CD4-positive, alpha-beta T cell treated with Interleukin-4 for 4 hours (primary cell): ENCODE data around the gene ANHX.
"Not testable (repeated sequence)": the region's sequence is repeated elsewhere in the genome, so short reads cannot be mapped to it uniquely, and the experiment has no call there.

Experiments used
- DNase-seq: peaks from one replicate; pipeline ENCODE4 v3.0.0-alpha.2; 2020

ANHX gene

DNA sequence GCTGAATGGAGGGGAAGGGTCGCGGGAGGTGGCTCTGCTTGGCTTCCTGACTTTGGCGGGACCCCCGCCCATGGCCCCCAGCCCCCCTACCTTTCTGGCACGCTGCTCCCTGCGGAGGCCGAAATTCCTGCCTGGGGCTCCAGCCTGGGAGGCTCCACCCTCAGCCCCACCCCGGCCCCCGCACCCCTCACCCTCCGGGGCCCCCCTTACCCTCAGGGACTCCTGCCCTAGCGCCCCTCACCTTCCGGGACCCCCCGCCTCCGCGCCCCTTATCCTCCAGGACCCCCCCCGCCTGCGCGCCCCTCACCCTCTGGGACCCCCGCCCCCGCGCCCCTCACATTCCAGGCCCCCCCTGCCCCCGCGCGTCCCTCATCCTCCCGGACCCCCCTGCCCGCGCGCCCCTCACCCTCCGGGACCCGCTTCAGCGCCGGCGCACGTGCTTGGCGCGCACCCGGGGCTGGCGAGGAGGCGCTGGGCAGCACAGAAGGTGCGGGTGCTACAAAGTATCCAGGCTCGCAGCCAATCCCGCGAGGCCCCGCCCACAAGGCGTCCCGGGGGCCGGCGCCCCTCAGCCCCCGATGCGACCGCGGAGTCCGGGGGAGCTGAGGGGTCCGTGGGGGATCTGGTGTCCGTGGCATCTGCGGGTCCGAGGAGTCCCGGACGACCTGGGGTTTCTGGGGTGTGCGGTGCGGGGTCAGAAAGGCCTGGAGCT, at the start of gene ANHX:
ANHX (minus strand) TSS at position 477 of the 712 bp plus-strand sequence. CDS start 1,521 bp downstream, outside the sequence.
- no peak for DNase-seq

DNA sequence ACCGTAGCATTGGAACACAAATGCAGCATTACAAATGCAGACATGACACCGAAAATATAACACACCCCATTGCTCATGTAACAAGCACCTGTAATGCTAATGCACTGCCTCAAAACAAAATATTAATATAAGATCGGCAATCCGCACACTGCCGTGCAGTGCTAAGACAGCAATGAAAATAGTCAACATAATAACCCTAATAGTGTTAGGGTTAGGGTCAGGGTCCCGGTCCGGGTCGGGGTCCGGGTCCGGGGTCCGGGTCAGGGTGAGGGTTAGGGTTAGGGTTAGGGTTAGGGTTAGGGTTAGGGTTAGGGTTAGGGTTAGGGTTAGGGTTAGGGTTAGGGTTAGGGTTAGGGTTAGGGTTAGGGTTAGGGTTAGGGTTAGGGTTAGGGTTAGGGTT, 29.0 kb upstream of the ANHX start:
- not testable (repeated sequence) for DNase-seq

DNA sequence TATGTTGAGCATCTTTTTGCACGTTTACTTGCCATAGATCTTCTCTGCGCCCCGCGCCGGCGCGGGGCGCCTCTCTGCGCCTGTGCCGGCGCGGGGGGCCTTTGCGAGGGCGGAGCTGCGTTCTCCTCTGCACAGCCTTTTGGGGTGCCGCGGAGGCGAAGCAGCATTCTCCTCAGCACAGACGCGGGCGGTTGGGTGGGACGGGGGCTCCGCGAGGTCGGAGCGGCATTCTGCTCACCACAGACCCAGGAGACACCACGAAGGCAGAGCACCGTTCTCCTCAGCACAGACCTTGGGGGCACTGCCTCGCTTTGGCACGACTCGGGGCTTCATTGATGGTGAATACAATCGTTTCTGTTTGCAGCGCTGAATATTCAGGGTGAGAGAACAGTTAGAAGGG, 28.5 kb upstream of the ANHX start:
- DNase-seq, result no peak

DNA sequence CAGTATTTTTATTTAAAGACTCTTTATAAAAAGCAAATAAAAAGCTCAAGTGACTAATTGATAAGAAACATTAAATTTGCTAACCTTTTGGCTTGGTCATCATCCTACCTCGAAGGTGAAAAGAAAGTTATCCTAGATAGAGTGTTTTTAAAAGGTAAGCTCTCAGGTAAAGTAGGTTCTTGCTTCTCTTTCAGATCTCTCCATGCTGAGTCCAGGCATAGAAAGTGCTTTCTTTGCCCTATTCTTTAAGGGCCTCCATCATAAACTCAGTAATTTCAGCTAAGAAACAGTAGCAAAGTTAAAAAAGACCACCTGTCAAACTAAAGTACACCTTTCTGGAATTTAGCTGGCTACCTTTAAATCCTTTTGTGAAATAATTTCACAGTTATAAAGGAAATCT, 20.6 kb upstream of the ANHX start:
- DNase-seq, result no peak

DNA sequence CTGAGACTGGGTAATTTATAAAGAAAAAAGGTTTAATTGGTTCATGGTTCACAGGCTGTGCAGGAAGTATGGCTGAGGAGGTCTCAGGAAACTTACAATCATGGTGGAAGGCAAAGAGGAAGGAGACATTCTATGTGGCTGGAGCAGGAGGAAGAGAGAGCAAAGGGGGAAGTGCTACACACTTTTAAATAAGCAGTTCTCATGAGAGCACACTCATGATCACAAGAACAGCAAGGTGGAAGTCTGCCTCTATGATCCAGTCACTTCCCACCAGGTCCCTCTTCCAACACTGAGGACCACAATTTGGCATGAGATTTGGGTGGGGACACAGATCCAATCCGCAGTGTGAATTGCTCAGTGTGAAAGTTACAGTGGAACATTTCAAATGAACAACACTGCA, 20.2 kb upstream of the ANHX start:
- DNase-seq, result not testable (repeated sequence)

DNA sequence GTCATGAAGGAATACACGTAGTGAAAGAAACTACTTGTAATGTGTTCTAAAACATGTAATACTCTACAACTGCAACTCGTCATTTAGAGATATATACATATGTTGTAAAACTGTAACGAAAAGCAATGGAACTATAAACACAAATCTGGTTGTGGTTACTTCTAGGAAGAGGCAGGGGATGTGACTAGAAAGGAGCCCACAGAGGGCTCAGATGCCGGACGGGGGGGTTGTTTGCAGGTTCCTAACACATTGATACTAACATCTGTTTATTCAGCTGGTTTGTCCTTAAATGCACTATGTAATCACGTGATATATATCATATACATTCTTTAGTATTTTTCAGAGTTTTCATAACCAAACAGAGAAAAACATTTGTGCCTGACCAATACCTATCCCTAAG, 16.1 kb upstream of the ANHX start:
- DNase-seq, result no peak

DNA sequence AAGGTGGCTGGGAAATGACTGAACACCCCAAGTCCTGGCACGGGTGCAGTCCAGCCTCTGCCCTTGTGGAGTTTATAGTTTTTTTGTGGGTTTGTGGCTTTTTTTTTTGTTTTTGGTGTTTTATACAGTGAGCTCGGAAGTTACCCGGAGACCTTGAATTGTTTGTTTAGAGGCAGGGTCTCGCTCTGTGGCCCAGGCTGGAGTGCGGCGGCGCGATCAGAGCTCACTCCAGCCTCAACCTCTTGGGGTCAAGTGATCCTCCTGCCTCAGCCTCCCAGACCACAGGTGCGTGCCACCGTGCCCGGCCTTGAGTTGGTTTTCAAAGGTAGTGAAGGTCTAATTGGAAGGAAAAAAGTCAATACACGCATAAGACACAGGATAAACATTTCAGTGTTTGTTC, 879 bp upstream of the ANHX start:
- no peak for DNase-seq

DNA sequence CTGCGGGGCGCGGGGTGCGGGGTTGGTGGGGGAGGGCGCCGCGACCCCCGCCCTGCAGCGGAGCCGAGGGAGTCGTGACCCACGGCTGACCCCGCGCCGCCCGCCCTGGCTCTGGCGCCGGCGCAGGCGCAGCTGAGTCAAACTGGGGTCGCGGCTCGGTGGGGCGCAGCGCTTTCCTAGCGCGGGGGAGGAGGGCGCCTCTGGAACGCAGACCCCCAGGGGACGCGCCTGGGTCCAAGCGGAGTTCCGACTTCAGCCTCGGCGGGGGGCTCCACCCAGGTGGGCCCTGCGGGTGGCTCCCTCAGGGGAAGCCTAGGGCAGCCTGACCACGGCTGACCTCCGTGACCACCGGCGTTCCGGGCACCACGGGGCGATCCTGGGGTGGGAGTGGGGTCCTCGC, 467 bp upstream of the ANHX start:
- no peak for DNase-seq

DNA sequence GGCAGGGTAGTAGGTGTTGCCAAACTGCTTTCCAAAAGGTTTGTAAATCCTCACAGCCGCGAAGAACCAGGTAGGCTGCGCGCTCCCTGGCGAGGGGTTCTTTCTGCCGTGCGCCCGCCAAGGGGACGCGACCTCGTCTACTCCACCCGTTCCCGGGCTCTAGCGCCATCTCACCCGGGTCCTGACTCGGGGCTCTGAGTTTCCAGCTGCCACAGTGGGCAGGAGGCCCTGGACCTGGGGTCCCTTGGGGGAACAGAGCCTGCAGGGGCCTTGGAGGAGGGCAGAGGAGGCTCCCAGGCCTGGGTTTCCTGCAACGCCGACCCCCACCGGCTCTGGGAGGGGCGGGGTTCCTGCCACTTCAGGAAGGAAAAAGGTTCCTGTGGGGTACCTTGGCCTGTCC, 706 bp downstream of the ANHX start:
- DNase-seq, result no peak

DNA sequence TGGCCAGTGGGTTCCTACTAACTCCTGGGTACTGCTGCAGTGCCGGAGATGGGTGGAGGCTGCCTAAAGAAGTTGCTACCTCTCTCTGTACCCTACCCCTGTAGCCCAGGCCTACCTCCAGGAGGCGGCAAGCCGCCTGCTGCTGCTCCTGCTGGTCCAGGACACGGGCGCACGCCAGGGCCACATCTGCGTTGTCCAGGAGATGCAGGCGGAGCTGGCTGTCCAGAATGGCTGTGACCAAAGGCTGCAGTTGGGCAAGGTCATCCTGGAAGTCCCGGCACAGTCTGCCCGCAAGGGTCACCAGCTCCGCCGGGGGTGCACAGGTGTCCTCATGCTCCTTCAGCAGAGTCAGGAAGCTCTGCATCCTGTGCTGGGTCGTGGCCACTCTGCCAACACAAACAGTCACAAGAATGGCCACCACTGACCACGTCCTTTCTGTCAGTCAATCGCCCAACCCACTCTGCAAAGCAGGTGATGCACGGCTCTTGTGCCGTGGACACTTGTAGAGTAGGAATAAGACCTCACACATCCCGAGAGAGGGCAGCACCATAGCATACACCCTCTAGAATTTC, 1.6 kb downstream of the ANHX start:
- no peak for DNase-seq

DNA sequence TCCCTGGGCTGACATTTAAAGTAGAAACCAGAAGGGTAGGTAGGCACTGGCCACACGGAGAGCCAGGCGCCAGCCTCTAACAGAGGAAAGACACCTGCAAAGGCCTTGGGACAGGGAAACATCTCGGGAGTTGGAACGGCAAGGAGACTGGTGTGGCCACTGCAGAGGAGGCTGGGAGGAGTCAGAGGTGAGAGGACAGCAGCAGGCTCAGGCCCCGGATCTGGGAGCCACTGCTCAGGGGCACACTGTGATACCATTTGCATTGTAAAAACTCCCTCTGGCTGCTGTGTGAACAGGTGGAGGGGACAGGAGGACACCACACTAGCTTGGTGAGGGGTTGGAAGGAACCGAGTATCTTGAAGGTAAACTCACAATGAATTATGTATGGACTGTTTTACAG, 2.7 kb downstream of the ANHX start:
- DNase-seq, result no peak

DNA sequence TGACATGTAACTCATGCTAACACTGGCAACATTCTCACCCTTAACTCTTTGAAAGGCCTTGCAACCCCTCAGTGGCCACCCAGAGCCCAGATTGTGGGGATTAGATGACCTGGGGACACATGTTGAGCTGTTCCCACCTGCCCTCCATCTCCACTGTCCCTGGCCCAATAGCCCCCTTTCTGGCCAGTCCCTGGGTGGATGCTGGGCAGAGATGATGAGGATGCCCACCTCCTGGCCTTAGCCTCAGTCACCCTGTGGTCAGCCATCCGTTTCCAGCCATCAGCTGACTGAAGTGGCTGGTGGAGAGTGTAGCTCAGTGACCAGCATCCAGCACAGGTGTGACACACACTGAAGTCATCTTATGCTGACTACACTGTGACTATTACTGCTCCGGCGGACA, 4.7 kb downstream of the ANHX start:
- DNase-seq, result no peak

DNA sequence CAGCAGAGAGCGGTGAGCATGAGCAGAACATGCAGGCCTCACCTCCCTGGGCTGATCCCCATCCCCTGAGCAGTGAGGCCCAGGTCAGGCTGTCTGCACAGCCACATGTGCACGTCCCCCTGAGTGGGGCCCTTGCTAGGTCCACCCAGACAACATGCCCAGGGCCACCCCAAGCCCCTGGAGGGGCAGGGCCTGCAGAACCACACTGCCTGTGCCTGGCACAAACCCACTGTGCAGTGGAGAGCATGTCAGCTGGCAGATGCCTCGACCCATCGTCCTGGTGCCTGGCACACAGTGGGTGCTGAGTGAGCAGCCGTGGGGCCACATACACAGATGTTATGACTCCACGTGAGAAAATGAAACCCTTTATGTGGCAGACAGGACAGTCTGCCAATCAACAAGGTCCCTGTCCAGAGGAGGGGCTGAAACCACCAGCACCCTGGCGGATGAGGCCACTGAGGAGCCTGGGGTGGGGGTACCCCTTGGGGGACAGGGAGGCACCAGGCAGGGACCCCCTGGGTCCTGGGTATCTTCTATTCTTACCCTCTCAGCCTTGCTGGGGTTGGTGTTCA, 8.3 kb downstream of the ANHX start:
- no peak for DNase-seq

DNA sequence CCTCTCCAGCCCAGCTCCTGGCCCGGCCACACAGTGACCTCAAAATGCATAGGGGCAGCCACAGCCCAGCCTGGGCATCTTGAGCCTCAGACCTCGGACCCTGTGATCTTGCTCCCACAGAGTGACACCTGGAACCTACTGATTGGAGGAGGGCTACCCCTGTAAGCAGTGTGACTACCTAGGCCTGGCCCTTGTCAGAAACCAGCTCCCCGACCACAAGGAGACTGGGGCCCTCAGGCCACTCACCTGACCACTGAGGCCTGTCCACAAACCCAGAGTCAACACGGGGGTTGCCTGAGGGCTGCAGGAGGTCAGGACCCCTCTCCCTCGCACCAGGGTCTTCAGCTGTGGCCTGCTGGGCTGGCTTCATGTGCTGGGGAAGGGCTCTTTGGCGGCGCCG, 9.0 kb downstream of the ANHX start:
- no peak for DNase-seq

DNA sequence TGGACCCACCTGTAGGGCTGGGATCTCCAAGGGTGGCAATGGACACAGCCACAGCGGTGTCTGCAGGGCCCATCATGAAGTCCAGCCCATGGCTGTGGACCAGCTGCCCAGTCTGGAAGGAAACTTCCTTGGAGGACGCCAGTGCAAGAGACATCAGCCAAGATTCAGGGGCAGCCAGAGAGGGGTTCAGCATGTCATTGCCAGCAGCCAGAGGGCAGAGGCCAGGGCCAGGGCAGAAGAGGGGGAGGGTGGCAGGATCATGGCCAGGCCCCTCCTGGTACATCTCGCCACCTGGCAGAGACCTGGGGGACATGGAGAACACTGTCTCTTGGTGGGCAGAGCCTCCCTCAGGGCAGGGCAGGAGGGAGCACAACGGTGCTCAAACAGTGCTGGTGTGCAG, 10.2 kb downstream of the ANHX start:
- DNase-seq, result no peak

DNA sequence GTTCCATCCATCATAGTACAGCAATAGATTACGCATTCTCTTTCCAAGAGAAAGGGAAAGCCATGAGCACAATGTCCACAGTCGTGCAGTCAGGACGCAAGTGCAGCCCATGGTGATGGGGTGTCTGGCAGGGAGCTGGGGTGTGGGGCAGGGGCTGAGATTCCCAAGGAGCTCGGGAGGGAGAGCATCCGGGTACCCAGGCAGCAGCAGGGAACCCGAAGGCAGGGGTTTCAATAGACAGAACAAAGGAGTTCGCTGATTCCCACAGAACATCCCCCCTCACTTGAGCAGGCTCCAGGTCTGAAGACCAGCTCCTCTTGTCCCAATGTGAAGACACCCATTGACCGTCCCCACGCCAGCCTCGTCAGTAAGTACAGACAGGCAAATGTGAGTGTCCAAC, 13.5 kb downstream of the ANHX start:
- DNase-seq, result no peak

DNA sequence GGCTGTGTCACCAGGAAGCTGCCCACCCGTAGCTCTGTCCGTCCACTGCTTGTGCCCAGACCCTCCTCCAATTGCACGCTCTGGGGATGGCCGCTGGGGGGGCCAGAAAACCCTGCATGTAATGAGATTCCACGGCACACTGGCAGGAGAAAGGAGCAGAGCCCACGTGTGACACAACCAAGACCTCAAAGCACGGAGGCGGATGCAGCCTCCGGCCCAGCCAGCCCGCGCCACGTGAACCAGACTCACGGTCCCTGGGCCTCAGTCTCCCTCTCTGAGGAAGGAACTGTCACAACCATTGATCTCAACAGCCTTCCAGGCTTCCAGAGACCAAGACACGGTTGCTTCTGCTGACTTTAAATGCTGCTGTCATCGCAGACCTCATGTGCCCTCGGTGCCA, 14.4 kb downstream of the ANHX start:
- no peak for DNase-seq

DNA sequence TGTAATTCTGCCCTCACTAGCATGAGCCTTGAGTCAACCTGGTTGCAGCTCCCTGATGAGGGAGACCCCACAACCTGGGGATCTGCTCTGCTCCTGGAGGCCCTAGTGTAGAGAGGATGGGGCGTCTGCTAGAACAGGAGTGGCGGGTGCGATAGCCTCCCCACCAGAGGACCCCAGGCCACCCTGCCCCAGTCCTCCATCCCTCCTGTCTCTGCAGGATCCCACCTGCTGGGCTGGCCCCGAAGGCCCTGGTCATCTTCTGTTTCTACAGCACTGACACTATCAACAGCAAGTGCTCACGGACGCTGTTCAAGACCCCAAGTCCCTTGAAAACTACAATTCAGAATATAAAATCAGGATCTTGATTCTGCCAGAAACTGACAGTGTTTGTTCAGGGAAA, 15.2 kb downstream of the ANHX start:
- no peak for DNase-seq

DNA sequence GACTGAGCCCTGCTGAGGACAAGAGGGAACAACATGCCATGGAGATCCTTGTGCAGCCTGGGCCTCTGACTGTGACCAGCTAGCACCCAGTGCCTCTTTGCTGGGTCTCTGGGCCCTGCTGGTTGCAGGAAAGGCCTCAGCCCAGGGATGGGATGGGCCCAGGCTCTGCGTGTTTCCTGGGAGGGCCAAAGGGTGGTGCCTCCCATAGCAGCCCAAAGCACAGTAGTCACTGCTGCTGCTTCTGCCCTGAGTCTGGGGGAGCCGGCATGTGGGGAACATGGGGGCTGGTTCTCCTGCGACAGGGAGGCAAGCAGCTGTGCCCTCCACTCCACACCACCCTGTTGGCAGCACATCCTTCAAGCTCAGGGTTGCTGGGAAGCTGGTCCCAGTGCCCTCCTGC, 18.5 kb downstream of the ANHX start:
- DNase-seq, result no peak

DNA sequence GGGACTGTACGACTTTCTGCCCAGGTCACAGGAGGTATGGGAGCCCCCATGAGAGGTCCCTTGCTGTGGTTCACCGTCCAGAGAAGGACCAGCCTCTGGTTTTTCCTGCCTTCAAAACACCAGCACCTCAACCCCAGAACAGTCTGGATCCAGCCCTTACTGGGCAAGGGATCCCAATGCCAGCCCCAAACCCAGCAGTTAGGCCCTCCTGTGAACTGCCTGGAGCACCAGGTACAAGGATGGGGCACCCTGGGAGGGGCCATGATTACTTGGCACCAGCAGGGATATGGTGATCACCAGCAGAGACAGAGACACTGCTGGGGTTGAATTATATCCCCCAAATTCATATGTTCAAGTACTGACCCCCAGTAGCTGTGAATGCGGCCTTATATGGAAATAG, 20.0 kb downstream of the ANHX start:
- DNase-seq, result no peak

DNA sequence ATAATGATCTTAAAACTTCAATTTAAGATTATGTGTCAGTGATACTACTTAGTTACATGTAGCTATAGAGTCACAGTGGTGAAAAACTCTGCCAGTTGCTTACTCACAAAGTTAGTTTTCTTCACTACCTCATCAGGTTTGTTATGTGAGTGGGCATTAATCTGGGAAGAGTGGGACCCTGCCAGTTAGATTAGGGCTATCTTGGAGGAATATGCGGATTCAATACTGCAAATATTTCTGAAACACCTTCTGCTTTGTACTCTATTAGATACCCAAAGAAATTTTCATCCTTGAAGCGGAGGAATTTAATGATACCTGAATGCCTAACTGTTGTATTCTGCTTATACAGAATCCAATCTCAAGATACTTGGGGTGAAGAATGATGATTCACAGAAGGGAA, 29.3 kb downstream of the ANHX start:
- no peak for DNase-seq

DNA sequence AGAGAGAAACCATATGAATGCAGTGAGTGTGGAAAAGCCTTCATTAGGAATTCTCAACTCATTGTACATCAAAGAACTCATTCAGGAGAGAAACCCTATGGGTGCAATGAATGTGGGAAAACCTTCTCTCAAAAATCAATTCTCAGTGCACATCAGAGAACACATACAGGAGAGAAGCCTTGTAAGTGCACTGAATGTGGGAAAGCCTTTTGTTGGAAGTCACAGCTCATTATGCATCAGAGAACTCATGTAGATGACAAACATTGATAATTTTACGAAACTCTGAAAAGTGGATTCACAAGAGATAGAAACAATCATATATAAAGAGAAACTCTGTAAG, 31.4 kb downstream of the ANHX start:
- DNase-seq, result no peak

DNA sequence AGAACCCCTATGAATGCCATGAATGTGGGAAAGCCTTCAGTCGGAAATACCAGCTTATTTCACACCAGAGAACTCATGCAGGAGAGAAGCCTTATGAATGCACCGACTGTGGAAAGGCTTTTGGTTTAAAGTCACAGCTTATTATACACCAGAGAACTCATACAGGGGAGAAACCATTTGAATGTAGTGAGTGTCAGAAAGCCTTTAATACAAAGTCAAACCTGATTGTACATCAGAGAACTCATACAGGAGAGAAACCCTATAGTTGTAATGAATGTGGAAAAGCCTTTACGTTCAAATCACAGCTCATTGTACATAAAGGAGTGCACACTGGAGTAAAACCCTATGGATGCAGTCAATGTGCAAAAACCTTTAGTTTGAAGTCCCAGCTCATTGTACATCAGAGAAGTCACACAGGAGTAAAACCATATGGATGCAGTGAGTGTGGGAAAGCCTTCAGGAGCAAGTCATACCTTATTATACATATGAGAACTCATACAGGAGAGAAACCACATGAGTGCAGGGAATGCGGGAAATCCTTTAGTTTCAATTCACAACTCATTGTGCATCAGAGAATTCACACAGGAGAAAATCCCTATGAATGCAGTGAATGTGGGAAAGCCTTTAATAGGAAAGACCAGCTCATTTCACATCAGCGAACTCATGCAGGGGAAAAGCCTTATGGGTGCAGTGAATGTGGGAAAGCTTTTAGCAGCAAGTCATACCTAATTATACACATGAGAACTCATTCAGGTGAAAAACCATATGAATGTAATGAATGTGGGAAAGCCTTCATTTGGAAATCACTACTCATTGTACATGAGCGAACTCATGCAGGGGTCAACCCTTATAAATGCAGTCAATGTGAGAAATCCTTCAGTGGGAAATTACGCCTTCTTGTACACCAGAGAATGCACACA, 32.1 kb downstream of the ANHX start:
- DNase-seq, result no peak
